ENCODE measurements around the gene PIK3AP1. TPM values are rescaled to one million over a fixed set of nuclear protein-coding genes. Genes with fewer than 3 reads are reported as not detected.

The PIK3AP1 gene
- total RNA-seq, 1 donor from 2014 or later = 6.7 TPM

DNA sequence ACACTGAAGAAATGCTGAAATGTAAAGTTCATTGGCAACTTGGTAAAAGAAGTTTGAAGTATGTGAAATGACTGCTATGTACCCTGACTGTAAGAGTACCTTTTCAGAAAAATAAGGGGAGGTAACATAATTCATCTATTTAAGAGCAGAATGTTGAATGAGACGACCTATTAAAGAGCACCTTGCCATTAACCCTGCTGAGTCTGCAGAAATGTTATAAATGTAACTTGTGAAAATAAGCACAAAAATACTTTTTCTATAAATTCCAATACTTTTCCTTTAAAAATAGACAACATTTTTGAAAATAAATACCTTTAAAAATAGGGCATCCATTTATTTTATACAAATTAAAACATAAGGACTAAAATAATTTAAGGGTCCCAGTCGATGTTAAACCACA, 141.2 kb downstream of the PIK3AP1 start:
- Histone ChIP-seq H3K79me2 (ENCODE audit: insufficient read depth, low read length) (peaks cover 100% of the 10 kb centered on the region), H3K9ac (ENCODE audit: low read length) (no peak overlapping the region), H3K4me2 (ENCODE audit: low read length) (no peak overlapping the region), H4K20me1 (ENCODE audit: insufficient read depth, low read length) (peaks cover 90% of the 10 kb centered on the region), H3K36me3 (ENCODE audit: insufficient read depth, low read length) (peaks cover 5% of the 10 kb centered on the region), H3K4me3 (ENCODE audit: insufficient read depth, low read depth, low read length) (no peak overlapping the region), H3K9me3 (ENCODE audit: insufficient read depth, low read depth, low read length) (no peaks in the 10 kb centered on the region), H3K27ac (ENCODE audit: low read depth, low read length) (no peak overlapping the region), H2AFZ (ENCODE audit: low read depth, low read length) (no peak overlapping the region), H3K4me1 (ENCODE audit: insufficient read depth, low read length) (peaks cover 5% of the 10 kb centered on the region), H3K27me3 (ENCODE audit: insufficient read depth, low read length) (no peaks in the 10 kb centered on the region)
- no peaks in the 10 kb centered on the region for H3K27me3 Mint-ChIP-seq (ENCODE audit: low read depth, unreplicated experiment)
- H3K4me1 Mint-ChIP-seq (ENCODE audit: low read depth, unreplicated experiment) = peaks cover 37% of the 10 kb centered on the region
- no peak for FAIRE-seq
- H3K36me3 Mint-ChIP-seq (ENCODE audit: low read depth, unreplicated experiment) = peaks cover 1% of the 10 kb centered on the region
- no peak for DNase-seq (ENCODE audit: low read depth)
- TF ChIP-seq CTCF (IDR thresholded peaks at IDR 0.05; ENCODE audit: insufficient read depth, low read depth, low read length) (no peak), EZH2 (IDR thresholded peaks at IDR 0.05; ENCODE audit: insufficient read depth, low read length) (no peak)
- H3K4me3 Mint-ChIP-seq (ENCODE audit: unreplicated experiment) = no peak overlapping the region
- H3K27ac Mint-ChIP-seq (ENCODE audit: unreplicated experiment) = no peak overlapping the region
- H3K9me3 Mint-ChIP-seq (ENCODE audit: unreplicated experiment) = no peaks in the 10 kb centered on the region

DNA sequence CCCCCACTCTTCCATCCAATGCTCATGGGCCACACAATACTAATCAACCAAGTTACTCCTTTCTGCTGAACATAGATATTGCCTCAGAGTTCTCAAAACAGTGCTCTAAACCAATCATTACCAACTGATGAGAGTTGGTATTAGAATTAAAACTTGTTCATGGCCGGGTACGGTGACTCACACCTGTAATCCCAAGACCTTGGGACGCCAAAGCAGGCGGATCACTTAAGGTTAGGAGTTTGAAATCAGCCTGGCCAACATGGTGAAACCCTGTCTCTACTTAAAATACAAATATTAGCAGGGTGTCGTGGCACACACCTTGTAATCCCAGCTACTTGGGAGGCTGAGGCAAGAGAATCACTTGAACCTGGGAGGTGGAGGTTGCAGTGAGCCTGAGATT, 141.7 kb downstream of the PIK3AP1 start:
- Histone ChIP-seq H3K9me3 (ENCODE audit: insufficient read depth, low read depth, low read length) (no peaks in the 10 kb centered on the region), H3K79me2 (ENCODE audit: insufficient read depth, low read length) (peaks cover 99% of the 10 kb centered on the region), H2AFZ (ENCODE audit: low read depth, low read length) (no peak overlapping the region), H3K4me1 (ENCODE audit: insufficient read depth, low read length) (peaks cover 5% of the 10 kb centered on the region), H3K4me3 (ENCODE audit: insufficient read depth, low read depth, low read length) (no peak overlapping the region), H3K4me2 (ENCODE audit: low read length) (no peak overlapping the region), H3K36me3 (ENCODE audit: insufficient read depth, low read length) (peaks cover 5% of the 10 kb centered on the region), H3K27me3 (ENCODE audit: insufficient read depth, low read length) (no peaks in the 10 kb centered on the region), H3K27ac (ENCODE audit: low read depth, low read length) (no peak overlapping the region), H3K9ac (ENCODE audit: low read length) (no peak overlapping the region), H4K20me1 (ENCODE audit: insufficient read depth, low read length) (peaks cover 86% of the 10 kb centered on the region)
- peaks cover 5% of the 10 kb centered on the region for H3K36me3 Mint-ChIP-seq (ENCODE audit: low read depth, unreplicated experiment)
- no peak for FAIRE-seq
- H3K9me3 Mint-ChIP-seq (ENCODE audit: unreplicated experiment) = no peaks in the 10 kb centered on the region
- no peak overlapping the region for H3K27ac Mint-ChIP-seq (ENCODE audit: unreplicated experiment)
- peaks cover 36% of the 10 kb centered on the region for H3K4me1 Mint-ChIP-seq (ENCODE audit: low read depth, unreplicated experiment)
- no peak overlapping the region for H3K4me3 Mint-ChIP-seq (ENCODE audit: unreplicated experiment)
- no peak for TF ChIP-seq CTCF (IDR thresholded peaks at IDR 0.05; ENCODE audit: insufficient read depth, low read depth, low read length)
- no peak for TF ChIP-seq EZH2 (IDR thresholded peaks at IDR 0.05; ENCODE audit: insufficient read depth, low read length)
- no peak for DNase-seq (ENCODE audit: low read depth)
- H3K27me3 Mint-ChIP-seq (ENCODE audit: low read depth, unreplicated experiment) = no peaks in the 10 kb centered on the region

DNA sequence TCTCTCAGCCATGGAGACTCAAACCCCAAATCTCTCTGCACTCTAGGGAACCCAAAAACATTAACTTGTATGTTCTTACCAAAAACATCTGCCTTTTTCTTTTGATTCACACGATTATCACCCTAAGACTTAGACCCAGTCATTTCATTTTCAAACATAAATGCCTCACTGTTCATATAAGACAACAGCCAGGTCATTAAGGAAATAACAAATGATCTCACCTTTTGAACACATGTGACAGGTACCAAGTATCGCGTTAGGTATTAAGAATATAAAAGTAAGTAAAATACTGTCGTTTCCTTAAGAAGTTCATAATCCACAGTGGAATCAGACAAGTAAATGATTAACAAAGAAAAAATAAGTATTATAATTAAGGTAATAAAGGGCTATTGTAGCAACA, 142.3 kb downstream of the PIK3AP1 start:
- Mint-ChIP-seq H3K4me3 (ENCODE audit: unreplicated experiment) (no peak overlapping the region), H3K27ac (ENCODE audit: unreplicated experiment) (no peak overlapping the region), H3K27me3 (ENCODE audit: low read depth, unreplicated experiment) (no peaks in the 10 kb centered on the region), H3K9me3 (ENCODE audit: unreplicated experiment) (no peaks in the 10 kb centered on the region), H3K36me3 (ENCODE audit: low read depth, unreplicated experiment) (peaks cover 6% of the 10 kb centered on the region), H3K4me1 (ENCODE audit: low read depth, unreplicated experiment) (peaks cover 33% of the 10 kb centered on the region)
- Histone ChIP-seq H3K9ac (ENCODE audit: low read length) (no peak overlapping the region), H3K9me3 (ENCODE audit: insufficient read depth, low read depth, low read length) (no peaks in the 10 kb centered on the region), H3K27ac (ENCODE audit: low read depth, low read length) (no peak overlapping the region), H3K79me2 (ENCODE audit: insufficient read depth, low read length) (peaks cover 99% of the 10 kb centered on the region), H4K20me1 (ENCODE audit: insufficient read depth, low read length) (peaks cover 86% of the 10 kb centered on the region), H3K4me3 (ENCODE audit: insufficient read depth, low read depth, low read length) (no peak overlapping the region), H3K4me1 (ENCODE audit: insufficient read depth, low read length) (peaks cover 5% of the 10 kb centered on the region), H3K4me2 (ENCODE audit: low read length) (no peak overlapping the region), H3K36me3 (ENCODE audit: insufficient read depth, low read length) (peaks cover 5% of the 10 kb centered on the region), H2AFZ (ENCODE audit: low read depth, low read length) (no peak overlapping the region), H3K27me3 (ENCODE audit: insufficient read depth, low read length) (no peaks in the 10 kb centered on the region)
- TF ChIP-seq EZH2 (IDR thresholded peaks at IDR 0.05; ENCODE audit: insufficient read depth, low read length) = no peak
- no peak for TF ChIP-seq CTCF (IDR thresholded peaks at IDR 0.05; ENCODE audit: insufficient read depth, low read depth, low read length)
- FAIRE-seq = no peak
- no peak for DNase-seq (ENCODE audit: low read depth)

Data from astrocyte (in vitro differentiated cells and primary cell).